HG03520 (cell line): ENCODE data around the gene NUDT8.
"Not testable (repeated sequence)": the region's sequence is repeated elsewhere in the genome, so short reads cannot be mapped to it uniquely, and the experiment has no call there.

Source experiments
- ATAC-seq: cut with Tn5 transposase; IDR thresholded peaks from one replicate; pipeline ENCODE4 v1.9.1; 2021; ENCODE audit warnings: mild to moderate bottlenecking, moderate library complexity; ENCODE audit not compliant: unreplicated experiment

The NUDT8 gene

DNA sequence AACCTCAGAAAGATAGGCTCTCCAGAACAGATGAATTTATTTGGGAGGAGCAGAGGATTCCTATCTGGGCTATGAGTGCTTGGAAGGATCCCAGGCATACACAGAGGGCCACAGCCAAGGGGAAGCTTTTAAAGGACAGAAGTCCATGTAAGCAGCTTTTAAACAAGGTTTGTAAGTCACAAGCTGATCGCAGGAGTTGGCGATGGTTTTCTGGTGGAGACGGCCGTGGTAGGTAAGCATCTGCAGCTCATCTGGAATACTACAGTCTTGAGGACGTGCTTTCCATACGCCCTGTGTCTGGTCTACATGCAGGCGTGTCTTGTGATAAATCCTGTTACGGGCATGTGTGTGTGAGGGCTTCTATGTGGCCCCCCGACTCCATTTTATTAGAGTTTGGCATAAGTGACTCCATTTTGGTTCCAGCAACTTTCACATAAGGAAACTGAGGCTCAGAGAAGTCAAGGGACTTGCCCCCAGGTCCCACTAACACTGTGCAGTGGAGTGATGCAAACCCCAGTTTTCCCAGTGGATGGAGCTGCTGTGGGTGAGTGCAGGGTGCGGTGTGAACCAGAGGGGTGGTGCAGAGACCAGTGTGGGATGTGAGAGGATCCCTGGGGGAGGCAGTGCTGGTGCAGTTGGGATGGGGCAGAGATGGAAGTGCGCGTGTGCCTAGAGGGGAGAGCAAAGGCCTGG, 32.6 kb upstream of the NUDT8 start:
- ATAC-seq: no peak

GRCh38 chr11:67660752-67661151, 31.0 kb upstream of the NUDT8 start:
- ATAC-seq: not testable (repeated sequence)

GRCh38 chr11:67659651-67660165, 30.0 kb upstream of the NUDT8 start:
- ATAC-seq: not testable (repeated sequence)

DNA sequence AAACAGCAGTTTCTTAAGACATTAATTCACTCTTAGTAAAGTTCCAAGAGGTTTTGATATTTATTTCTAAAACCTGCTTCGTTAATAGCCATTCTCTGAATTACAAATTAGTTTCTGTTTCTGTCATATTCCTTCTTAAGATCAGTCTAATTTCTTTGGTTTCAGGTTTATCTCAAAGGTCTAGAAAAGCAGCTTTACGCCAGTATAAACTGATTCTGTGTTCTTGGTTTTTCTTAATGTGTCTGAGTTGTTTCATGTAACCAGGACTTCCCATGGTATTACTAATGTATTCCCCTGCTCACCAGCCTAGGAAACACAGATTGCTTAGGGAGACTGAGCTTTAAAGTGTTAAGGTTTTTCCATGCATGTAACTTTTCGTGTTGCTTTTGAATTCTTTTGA, 27.6 kb upstream of the NUDT8 start:
- no peak for ATAC-seq

GRCh38 chr11:67656278-67656922, 26.7 kb upstream of the NUDT8 start:
- no peak for ATAC-seq

- ATAC-seq: no peak
Measured at GRCh38 chr11:67654225-67654624, 24.5 kb upstream of the NUDT8 start.

DNA sequence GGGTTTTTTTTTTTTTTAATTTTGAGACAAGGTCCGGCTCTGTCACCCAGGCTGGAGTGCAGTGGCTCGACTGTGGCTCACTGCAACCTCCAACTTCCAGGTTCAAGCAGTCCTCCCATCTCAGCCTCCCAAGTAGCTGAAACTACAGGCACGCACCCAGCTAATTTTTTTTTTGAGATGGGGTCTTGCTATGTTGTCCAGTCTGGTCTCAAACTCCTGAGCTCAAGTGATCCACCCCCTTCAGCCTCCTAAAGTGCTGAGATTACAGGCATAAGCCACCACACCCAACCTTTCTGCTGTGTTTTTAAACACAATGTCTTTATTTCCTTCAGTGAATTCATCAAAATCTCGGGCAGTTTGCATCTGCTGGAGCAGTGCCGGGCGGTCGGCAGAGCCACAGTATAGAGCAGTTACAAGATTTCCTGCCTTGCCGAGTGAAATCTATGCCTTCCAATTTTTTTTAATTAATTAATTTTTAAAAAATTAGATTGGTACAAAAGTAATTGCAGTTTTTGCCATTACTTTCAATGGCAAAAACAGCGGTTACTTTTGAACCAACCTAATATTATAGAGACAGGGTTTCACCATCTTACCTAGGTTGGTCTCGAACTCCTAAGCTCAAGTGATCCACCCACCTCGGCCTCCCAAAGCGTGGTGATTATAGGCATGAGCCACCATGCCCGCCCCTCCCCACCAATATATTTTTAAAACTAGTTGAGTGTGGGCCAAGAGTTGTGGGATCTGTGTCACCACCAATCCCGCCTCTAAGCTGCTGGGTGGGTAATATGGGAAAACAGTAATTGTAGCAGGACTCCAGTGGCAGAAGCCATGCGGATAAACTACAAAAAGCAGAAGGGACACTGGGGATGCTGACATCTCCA, 23.5 kb upstream of the NUDT8 start:
- ATAC-seq: no peak

GRCh38 chr11:67651976-67652781, 22.4 kb upstream of the NUDT8 start:
- no peak for ATAC-seq

DNA sequence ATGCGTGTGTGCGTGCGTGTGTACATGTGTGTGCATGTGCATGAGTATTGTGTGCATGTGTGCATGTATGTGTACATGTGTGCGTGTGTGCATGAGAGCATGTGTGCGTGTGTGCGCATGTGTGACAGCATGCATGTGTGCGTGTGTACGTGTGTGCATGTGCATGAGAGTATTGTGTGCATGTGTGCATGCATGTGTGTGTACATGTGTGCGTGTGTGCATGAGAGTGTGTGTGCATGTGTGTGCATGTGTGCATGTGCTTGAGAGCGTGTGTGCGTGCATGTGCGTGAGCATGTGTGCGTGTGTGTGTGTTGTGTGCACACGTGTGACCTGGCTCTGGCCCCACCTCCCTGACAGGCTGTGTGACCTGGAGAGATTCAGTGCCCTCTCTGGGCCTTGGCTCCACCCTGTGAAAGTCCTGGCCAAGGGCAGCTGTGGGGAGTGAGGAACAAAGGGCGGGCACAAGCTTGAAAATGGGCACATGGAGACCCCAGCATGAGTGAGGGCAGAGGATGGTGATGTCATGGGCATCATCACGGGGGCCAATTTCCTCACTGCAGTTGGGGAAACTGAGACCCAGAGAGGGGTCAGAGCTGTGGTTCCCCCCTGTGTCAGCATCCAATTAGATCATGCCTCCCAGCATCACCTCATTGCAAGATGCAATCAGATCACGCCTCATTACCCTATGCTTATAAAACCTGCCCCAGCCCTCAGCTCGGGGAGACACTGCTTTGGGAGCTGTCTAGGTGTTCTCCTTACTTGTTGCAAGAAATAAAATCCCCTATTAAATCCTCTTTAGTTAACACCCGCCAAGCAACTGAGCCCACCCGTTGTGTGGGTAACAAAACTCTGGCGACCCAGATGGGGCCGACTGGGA, 20.1 kb upstream of the NUDT8 start:
- ATAC-seq: no peak

DNA sequence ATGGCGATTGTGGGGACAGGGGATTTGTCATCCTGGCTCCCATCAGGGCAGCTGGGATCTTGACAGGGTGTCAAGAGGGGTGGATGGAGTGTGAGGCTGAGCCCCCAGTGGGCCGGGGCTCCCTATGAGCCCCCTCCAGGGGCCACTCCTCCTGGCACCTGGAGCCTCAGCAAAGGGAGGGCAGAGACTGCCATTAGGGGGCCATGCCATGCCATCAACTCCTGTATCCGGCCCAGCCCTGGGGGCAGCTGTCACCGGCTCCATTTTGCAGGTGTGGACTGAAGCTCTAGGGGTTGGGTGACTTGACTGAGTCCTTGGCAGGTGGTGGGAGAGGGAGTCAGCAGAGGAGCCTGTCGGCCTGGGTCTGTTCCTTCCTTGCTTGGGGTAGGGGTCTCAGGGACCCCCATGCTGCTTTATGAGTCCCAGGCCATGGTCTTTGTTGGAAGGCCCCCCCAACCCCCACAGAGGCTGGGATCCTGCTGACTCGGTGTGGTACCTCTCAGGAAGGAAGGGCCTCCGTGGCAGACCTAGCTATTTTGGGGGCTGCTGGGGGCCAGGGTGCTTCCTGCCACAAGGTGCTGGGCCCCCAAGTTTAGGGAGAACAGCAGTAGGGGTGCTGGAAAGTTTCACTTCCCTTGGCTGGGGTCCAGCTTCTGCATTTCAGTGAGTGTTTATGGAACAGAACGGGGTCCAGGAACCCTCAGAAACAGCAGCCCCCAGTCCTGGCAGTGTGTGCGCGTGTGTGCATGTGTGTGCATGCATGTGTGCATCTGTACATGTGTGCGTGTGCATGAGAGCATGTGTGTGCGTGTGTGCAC, 19.3 kb upstream of the NUDT8 start:
- peak; percentile 1 for ATAC-seq

DNA sequence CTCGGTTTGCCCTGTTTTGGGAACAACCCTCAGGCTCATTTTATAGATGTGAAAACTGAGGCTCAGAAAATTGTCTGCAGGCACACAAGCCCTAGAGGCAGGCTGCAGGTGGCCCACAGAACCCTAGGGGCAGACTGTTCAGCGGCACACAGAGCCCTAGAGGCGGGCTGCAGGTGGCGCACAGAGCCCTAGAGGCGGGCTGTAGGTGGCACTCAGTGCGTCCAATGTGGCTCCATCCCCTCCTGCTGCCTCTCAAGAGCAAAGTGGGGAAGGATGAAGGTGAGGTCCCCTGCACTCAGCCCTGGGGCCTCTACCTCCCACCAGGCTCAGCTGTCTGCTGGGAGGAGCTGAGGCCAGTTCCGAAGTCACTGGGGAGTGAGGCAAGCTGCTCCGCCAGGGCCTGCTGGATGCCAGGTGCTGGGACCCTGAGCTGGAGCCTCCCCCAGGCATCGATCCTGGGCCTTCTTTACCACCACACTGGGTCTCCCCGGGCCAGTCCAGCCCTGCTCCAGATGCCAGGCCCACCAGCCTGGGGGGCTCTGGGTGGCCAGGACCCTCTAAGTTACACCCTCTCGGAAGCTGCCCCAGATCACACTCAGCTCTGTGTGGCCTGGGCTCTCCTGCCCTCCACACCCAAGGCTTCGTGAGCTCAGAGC, 18.5 kb upstream of the NUDT8 start:
- ATAC-seq: peak; percentile 52

DNA sequence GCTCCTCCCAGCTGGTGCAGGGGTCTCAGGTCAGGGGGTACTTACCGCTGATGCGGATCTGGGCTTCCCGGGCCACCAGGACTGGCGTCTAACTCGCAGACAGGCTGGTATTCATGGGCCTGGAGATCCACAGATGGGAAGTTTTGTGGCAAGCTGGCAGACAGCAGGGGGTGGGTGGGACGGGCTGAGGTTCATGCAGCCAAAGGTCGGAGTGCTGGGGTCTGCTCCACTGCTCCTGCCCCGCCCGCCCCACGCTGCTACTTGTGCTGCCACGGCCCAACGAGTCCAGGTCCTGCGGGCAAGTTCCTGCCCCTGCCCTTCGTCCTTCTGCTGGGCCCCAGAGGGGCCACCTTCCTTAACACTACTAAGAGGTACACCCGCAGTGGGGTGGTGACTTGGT, 17.7 kb upstream of the NUDT8 start:
- no peak for ATAC-seq

DNA sequence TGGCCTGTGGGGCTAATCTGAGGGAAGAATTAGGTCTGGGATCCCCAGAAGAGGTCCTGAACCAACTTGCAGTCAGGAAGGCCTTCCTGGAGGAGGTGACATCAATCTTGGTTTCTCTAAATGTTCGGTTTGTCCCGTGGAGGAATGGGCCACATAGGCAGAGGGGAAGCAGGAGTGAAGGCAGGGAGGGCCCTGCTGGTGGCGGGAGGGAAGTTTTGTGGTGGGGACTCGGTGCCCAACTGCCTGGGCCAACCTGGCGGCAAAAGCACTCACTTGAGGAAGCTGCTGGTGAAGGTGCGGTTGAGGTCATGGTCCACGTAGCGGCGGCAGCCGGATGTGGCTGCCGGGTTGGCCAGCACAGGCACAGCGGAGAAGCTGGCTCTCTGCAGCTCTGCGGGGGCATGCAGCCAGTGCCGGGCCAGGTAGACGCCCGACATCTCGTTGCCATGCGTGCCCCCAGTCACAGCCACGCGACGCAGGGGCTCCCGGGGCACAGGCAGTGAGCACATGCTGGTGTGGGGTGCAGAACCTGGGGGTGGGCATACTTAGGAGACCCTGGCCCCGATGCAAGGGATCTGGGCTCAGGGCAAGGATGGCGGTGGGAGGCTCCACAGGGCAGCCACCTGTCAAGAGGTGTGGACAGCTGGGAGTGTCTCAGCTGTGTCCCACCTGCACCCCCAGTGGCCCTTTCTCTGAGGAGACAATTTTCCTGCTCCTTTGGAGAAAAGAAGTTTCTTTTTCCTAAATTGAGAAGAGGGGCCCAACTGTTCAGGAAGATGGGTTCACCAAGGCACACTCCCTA, 17.0 kb upstream of the NUDT8 start:
- ATAC-seq: no peak

- ATAC-seq: no peak
Measured at GRCh38 chr11:67645521-67646461, 16.1 kb upstream of the NUDT8 start.

- ATAC-seq: no peak
Measured at GRCh38 chr11:67644472-67645418, 15.0 kb upstream of the NUDT8 start.
